ENCODE results near the gene THAP4.

Gene THAP4, protein sequence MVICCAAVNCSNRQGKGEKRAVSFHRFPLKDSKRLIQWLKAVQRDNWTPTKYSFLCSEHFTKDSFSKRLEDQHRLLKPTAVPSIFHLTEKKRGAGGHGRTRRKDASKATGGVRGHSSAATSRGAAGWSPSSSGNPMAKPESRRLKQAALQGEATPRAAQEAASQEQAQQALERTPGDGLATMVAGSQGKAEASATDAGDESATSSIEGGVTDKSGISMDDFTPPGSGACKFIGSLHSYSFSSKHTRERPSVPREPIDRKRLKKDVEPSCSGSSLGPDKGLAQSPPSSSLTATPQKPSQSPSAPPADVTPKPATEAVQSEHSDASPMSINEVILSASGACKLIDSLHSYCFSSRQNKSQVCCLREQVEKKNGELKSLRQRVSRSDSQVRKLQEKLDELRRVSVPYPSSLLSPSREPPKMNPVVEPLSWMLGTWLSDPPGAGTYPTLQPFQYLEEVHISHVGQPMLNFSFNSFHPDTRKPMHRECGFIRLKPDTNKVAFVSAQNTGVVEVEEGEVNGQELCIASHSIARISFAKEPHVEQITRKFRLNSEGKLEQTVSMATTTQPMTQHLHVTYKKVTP

GRCh38 chr2:241637018-241637794, at the start of gene THAP4, which contains the start of gene ATG4B:
Gene THAP4, minus strand, starts transcription at chr2:241637158. Its CDS starts 141 bp downstream, at chr2:241637017.
Gene ATG4B, plus strand, starts transcription at chr2:241637693. Its CDS starts 22 bp downstream, at chr2:241637715.
- peak; percentile 81 to 85 for DNase-seq

DNA sequence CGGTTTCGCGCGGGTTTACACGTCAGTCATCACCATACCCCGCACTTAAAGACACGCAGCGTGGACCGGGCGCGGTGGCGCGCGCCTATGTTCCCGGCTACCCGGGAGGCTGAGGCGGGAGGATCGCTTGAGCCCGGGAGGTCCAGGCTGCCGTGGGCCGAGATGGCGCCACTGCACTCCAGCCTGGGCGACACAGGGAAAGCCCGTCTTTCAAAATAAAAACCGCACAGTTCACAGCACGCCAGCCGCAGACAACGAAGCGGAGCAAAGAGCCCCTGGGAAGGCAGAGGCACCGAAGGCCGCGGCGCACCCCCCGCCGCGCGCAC, 49.3 kb upstream of the THAP4 start:
- DNase-seq: no peak

- no peak for DNase-seq
These were observed 44.1 kb upstream of the THAP4 start for GRCh38 chr2:241680827-241681599.

- no peak for DNase-seq
These were observed 43.1 kb upstream of the THAP4 start for GRCh38 chr2:241680044-241680443.

GRCh38 chr2:241678784-241679540, 42.0 kb upstream of the THAP4 start:
- no peak for DNase-seq

GRCh38 chr2:241678307-241678706, 41.3 kb upstream of the THAP4 start:
- DNase-seq: no peak

DNA sequence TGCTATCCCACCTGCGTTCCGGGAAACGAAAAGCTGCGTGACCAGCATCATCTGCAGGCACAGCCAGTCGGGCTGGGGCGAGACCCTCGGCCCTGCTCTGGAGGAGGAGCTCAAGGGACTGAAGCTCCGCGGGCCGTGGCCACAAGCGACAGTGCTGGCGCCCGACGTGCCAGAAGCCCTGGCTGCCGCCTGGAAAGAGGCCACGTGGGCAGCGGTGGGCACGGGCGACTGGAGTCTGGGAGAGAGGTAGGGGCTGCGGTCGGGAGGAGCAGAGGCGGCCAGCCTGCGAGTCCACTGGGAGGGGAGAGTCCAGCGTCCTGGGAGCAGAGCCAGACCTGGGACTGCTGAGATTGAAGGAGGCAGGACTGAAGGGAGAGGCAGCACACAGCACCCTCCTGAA, 40.4 kb upstream of the THAP4 start:
- DNase-seq: no peak

DNA sequence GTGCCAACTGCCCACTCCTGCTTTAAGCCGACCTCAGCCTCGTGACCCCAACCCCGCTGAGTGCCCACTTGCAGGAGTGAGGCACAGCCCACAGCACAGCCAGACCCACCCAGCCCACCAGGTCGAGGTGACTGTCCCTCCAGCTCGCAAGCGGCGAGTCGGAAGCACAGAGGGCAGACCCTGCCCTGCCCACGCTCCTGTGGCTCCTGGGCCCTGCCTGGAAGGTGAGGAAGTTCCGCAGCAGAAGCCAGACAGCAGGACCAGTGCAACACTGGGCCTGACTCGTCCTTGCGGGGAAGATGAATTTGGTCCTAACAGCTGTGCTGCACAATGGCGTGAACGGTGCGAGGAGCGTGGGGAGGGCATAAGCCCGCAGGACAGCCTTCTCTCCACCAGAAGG, 39.7 kb upstream of the THAP4 start:
- no peak for DNase-seq

GRCh38 chr2:241675885-241676284, 38.9 kb upstream of the THAP4 start:
- no peak for DNase-seq

GRCh38 chr2:241673797-241674725, 37.1 kb upstream of the THAP4 start:
- no peak for DNase-seq

- DNase-seq: no peak
These were observed 36.3 kb upstream of the THAP4 start for GRCh38 chr2:241673189-241673663.

GRCh38 chr2:241672243-241673188, 35.6 kb upstream of the THAP4 start:
- no peak for DNase-seq

DNA sequence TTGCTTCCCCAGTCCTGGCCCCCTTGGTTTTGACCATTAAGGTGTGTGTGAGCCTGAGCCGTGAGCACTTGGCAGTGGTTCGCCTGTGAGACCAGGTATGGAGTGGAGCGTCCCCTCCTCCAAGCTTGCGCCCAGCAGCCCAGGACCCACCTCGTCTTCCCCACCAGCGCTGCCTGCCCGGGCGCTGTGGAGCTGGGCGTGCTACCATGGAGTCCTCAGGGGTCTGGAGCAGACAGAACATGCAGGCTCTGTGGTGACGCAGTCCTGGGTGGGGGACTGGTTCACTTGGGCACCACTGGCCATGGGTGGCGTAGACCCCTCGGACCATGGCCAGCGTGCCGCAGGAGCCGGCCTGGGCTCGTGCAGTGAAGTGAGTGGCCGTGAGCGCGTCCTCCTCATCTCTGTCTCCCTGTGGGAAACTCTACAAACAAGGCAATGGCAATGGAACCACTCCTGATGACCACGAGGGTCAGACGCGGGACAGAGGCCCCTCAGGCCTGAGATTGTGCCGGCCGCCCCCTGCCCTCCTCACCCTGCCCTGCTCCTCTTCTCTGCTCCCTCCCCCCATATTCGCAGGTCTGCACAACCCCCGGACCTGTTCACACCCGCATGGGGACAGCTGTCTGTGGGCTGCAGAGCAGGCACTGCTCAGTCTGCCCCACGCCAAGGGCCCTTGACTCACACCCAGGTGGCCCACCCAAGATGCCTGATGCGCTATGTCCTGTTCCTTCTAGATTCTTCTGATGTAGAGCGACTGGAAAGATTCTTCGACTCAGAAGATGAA, 34.7 kb upstream of the THAP4 start:
- no peak for DNase-seq

DNA sequence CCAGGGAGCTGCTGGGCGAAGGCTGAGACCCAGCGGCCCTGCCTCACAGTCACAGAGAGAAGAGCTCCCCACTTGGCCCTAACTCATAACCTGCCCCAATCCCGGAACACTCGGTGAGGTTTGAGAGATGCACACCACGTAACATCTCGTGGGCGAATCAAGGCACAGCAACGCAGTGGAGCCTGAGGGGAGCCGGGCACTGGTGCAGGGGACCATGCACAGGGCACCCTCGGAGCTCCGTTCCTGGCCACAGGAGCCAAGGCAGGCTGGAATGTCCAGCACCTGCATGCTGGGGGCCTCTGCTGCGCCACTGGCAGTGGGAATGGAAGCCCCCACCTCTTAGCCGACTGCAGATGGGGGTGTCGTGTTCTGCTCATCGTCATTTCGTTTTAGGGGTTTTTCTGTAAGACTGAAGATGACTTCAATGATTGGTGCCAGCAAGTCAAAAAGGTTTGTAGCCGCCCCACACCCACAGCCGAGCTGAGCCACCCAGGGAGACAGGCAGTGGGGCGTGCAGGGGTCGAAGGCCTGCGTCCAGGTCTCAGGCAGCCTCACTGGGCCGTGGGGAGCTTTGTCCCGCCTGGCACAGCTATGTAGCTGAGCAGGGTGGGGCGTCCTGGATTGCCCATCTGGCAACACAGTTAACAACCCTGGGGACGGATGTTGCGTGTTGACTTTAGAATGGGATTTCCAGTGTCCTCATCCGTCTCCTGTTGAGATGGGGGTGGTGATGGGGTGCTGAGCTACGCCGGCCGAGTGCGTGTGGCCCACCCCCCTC, 33.6 kb upstream of the THAP4 start:
- no peak for DNase-seq

DNA sequence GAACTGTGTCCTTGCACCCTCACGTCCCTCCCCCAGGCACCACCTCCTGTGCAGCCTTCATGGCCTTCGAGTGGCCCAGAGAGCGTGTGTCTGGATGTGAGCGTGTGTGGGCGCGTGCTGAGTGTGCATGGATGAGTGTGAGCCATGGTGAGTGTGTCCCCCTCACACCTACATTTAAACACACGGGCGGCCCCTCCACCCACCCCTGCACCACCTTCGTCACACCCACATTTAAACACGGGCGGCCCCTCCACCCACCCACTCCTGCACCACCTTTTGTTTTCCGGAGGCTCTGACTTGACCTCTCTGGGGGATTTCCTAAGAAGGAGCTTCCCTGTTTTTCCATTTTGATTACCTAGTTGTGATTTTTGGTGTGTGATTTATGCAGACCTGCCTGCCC, 31.9 kb upstream of the THAP4 start:
- no peak for DNase-seq

GRCh38 chr2:241668354-241668753, 31.4 kb upstream of the THAP4 start:
- no peak for DNase-seq

GRCh38 chr2:241666627-241667400, 29.9 kb upstream of the THAP4 start:
- DNase-seq: peak in 1 of 2 experiments; percentile 27

Data from NCI-H2081 (cell line).